KBM-7 (cell line): ENCODE data around the gene IGSF21.

ENCODE experiments used
- DNase-seq: peaks from one replicate; pipeline ENCODE4 v3.0.0-alpha.2; 2015
- in situ Hi-C: fragments of 300-500 bp; cut with MboI; formaldehyde crosslinking; loops from 2 replicates; pipeline ENCODE4 v1.14.3; 2020; ENCODE audit warnings: low sequenced_read_pairs, low pct_unique_long_range_greater_than_20kb, mixed read lengths

Gene IGSF21

DNA sequence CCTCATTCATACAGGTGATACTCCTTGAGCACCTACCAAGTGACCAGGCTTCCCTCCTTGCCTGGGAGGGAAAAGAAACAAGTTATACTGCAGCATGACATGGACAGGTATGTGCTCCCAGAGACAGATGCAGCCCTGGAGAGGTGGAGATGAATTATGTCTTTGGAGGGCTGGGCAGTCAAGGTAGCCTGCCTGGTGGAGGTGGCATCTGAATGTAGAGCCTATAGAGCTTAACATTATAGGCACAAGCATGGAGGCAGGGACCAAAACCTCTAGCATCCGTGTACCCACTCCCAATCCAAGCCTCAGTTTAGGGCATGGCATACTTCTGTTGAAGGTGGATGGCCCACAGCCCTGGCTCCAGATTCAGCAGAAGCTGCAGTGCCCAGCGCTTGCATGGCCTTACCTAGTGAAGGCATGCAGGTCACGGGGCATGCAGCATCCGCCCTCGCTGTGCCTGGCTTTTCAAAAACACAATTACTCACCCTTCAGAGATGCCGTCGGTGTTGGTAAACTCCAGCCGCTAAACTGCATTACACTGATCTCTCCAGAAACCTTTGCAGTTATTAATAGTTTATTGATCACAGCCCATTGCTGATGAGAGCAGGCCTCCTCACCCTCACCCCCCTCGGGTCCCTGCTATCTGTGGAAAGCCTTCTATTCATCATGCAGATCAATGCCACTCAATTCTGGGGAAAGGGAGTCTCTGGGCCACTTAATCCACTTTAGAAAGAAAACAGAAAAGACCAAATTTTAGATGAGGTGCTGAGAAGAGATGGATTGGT, 222.1 kb downstream of the IGSF21 start:
- no peak for DNase-seq
- in situ Hi-C loops = no loop called here

GRCh38 chr1:18332576-18332975, 225.0 kb downstream of the IGSF21 start:
- no peak for DNase-seq
- in situ Hi-C loops = no loop called here

DNA sequence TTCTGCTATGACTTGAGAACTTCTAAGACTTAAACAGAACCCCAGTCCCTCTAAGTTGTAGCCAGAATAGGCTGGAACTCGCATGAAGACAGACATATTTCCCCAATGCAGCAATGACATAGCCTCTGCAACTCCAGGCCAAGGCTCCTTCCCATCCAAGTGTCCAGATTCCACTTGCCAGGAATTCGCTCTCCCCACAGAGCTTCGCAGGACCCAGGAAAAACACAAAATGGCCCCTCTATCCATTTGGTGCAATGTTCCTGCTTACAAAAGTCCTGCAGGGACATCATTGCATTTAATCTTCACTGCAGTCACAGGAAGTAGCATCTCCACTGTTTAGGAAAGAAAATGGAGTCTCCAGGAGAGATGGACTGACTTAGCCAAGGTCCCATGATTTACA, 225.6 kb downstream of the IGSF21 start:
- in situ Hi-C loops = no loop called here
- DNase-seq = no peak

DNA sequence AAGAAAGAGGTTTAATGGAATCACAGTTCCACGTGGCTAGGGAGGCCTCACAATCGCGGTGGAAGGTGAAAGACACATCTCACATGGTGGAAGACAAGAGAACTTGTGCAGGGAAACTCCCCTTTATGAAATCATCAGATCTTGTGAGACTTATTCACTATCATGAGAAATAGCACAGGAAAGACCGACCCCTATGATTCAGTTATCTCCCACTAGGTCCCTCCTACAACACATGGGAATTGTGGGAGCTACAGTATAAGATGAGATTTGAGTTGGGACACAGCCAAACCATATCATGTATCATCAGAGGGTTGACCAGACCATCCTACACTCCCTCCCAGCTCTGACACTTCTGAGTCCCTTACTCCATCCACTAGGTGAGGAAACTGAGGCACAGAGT, 229.2 kb downstream of the IGSF21 start:
- in situ Hi-C loops = no loop called here
- DNase-seq = no peak

- in situ Hi-C loops = no loop called here
Observed at GRCh38 chr1:18337757-18338156, 230.2 kb downstream of the IGSF21 start.

DNA sequence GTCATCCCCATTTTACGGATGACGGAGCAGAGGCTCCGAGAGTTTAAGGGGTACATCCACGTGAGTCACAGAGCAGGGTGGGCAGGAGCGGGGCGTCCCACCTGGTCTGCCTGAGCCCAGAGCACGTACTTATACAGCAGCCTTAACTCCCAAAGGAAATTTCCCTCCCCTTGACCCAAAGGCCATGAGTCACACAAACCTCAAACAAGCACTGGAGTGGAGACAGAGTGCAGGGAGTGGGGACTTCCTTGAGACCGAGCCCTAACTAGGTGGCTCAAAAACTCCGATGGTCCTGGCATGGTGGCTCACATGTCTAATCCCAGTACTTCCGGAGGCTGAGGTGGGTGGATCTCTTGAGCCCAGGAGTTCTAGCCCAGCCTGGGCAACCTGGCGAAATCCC, 231.6 kb downstream of the IGSF21 start:
- in situ Hi-C loops = no loop called here
- DNase-seq = no peak

More at GRCh38 chr1:18337757-18338156, 230.2 kb downstream of the IGSF21 start:
- no peak for DNase-seq

DNA sequence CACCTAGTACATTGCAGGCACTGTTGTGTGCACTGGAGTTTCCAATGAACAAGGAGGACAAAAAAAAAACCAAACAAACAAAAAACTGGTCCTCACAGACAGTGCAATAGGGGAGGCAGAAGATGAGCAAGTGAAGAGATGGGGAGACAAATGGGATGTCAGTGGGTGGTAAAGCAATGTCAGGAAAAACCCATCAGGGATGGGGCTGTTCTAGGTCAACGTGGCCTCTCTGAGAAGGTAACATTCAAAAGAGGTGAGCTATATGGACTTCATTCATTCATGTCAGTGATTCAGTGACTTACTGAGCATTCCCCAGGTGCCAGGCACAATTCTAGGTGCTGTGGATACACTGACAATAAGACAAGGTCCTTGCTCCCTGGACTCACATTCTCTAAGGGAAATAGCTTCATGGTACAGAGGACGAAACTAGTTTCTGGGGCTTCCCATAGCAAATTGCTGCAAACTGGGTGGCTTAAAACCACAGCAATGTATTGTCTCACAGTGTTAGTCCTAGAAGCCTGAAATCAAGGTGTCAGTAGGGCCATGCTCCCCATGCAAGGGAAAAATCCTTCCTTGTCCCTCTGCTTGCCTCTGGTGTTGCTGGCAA, 232.7 kb downstream of the IGSF21 start:
- in situ Hi-C loops = no loop called here
- DNase-seq = no peak

DNA sequence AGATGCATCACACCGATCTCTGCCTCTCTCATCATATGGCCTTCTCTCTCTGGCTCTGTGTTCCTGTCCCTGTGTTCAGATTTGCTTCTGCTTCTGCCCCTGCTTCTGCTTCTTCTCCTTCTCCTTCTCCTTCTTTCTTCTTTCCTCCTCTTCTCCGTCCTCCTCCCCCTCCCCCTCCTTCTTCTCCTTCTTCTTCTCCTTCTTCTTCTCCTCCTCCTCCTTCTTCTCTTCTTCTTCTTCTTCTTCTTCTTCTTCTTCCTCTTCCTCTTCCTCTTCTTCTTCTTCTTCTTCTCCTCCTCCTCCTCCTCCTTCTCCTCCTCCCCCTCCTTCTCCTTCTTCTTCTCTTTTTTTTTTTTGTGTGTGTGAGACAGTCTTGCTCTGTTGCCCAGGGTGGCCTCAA, 233.2 kb downstream of the IGSF21 start:
- in situ Hi-C loops = no loop called here
- DNase-seq = no peak

GRCh38 chr1:18341291-18342069, 233.9 kb downstream of the IGSF21 start:
- in situ Hi-C loops = no loop called here
- DNase-seq = no peak

DNA sequence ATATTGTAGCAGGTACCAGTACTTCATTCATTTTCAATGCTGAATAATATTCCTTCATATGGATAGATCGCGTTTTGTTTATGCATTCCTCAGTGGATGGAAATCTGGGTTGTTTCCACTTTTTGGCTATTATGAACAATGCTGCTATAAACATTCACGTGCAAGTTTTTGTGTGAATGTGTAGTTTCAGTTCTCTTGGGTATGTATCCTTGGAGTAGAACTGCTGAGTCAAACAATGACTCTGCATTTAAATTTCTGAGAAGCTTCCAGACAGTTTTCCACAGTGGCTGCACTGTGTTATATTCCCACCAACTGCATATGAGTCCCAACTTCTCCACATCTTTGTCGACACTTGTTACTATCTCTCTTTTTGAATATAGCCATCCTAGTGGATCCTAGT, 235.1 kb downstream of the IGSF21 start:
- no peak for DNase-seq
- in situ Hi-C loops = no loop called here

- in situ Hi-C loops = no loop called here
- no peak for DNase-seq
Observed at GRCh38 chr1:18343581-18343980, 236.0 kb downstream of the IGSF21 start.

DNA sequence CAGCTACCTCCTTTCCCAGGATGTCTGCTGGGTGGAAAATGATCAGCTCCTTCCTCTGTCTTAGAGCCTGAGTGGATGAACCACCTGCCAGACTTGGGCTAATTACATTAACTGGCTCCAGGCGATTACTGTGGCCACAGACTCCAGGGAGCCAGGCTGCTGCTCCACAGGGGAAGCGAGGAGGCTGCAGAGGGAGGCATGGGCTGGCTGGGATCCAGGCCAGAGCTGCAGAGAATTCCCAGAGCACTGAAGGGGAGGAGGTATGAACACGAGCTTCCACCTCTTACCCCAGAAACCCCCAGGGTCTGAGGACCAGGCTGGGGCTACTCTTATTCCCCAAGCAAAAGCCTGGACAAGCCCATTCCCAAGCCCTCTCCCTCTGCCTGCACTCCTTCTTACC, 237.2 kb downstream of the IGSF21 start:
- DNase-seq = no peak
- in situ Hi-C loops = no loop called here

GRCh38 chr1:18347559-18347958, 240.0 kb downstream of the IGSF21 start:
- in situ Hi-C loops = no loop called here
- DNase-seq = no peak

DNA sequence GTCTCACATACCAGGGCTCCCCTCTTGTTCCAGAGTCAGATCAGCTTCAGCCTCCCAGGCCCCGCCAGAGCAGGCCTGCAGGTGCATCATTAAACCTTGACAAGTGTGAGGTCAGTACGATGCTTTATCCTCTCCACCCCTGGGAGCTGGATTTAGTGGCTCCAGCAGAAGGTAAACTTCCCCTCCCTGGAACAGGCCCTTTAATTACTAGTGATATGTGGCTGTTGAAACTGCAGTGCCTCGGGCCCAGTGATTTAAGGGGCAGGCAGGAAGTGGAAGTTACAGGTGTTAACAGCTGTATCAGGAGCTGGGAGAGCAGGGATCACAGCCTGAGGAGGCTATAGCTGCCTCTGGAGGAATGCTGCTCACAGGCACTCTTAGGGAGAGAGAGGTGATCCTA, 240.8 kb downstream of the IGSF21 start:
- no peak for DNase-seq
- in situ Hi-C loops = no loop called here

DNA sequence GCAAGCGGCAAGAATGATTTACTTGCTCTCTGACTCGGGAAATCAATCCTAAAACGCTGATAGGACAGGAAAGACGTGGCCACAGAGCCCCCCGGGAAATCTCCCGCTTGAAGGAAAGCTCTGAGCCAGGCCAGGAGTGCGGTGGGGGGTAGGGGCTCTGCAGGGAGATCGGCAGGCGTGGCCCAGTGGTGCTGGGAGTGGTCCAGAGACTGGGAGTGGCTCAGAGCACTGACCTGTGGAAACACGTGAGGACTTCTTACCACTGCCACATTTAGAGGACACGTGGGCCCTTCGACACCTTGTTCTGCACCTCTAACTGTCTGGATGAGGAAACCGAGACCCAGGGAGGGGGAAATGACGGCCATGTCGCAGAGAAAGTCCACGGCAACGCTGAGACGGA, 243.1 kb downstream of the IGSF21 start:
- in situ Hi-C loops = no loop called here

GRCh38 chr1:18351735-18352134, 244.1 kb downstream of the IGSF21 start:
- DNase-seq = no peak
- in situ Hi-C loops = no loop called here

More for the DNA sequence above, 243.1 kb downstream of the IGSF21 start:
- DNase-seq = no peak

- in situ Hi-C loops = no loop called here
- DNase-seq = no peak
Observed at GRCh38 chr1:18352636-18353265, 245.2 kb downstream of the IGSF21 start.

GRCh38 chr1:18353528-18353927, 245.9 kb downstream of the IGSF21 start:
- in situ Hi-C loops = no loop called here
- DNase-seq = no peak

GRCh38 chr1:18353992-18354391, 246.4 kb downstream of the IGSF21 start:
- DNase-seq = no peak
- in situ Hi-C loops = no loop called here

DNA sequence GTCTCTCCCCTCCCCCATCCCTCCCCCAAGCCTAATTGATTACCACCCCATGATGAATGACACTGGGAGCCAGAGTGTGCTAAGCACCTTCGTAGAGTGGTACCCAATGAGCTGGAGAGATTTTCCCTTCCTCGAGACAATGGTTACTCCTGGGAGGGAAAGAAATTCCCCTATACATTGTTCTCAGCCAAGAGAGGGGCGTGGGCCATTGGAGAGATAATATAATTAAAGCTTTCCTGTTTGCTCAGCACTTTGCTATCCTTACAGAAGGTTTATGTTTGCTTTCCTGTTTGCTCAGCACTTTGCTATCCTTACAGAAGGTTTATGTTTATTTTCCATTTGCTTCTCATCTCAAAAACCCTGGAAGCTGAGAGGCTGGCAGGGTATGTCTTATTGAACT, 247.0 kb downstream of the IGSF21 start:
- in situ Hi-C loops = no loop called here
- no peak for DNase-seq
